ENCODE results near the gene CRTAP.

DNA sequence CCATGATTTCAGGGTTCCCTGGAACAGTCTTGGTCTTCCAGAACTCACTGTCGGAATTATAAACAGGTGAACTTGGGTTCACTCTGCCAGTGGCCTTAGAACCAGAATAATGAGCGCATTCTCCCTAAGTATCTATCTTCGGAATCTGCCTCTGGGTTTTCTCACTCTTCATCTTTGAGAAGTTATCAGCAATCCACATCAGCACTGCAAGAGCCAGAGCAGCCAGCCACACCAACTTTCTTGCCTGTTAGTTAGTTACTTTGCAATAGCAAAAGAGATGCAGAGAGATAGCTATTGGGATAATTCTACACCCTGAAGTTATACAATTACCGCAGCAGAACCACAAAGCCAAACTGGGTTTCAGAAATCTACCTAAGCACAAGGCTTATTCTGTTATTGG lies 42.6 kb upstream of the CRTAP start:
- TF ChIP-seq, protein P1, sequence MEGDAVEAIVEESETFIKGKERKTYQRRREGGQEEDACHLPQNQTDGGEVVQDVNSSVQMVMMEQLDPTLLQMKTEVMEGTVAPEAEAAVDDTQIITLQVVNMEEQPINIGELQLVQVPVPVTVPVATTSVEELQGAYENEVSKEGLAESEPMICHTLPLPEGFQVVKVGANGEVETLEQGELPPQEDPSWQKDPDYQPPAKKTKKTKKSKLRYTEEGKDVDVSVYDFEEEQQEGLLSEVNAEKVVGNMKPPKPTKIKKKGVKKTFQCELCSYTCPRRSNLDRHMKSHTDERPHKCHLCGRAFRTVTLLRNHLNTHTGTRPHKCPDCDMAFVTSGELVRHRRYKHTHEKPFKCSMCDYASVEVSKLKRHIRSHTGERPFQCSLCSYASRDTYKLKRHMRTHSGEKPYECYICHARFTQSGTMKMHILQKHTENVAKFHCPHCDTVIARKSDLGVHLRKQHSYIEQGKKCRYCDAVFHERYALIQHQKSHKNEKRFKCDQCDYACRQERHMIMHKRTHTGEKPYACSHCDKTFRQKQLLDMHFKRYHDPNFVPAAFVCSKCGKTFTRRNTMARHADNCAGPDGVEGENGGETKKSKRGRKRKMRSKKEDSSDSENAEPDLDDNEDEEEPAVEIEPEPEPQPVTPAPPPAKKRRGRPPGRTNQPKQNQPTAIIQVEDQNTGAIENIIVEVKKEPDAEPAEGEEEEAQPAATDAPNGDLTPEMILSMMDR (IDR thresholded peaks at IDR 0.05): no peak
- TF ChIP-seq POLR2A (IDR thresholded peaks at IDR 0.05): no peak

Measured in testis (tissue), 2 donors.